Skeletal muscle cell (primary cell): Measurements from ENCODE around the gene ZDHHC11B.
"Not testable (repeated sequence)": the region's sequence is repeated elsewhere in the genome, so short reads cannot be mapped to it uniquely, and the experiment has no call there.

Experiments used
- DNase-seq: peaks from one replicate; pipeline ENCODE4 v3.0.0-alpha.2; 2010; ENCODE audit warnings: low read depth
- H3K4me3 ChIP-seq: 2 replicates; pipeline ENCODE4 v1.5.1; 2011; ENCODE audit warnings: low read depth, mild to moderate bottlenecking, control low read depth, low read length, moderate library complexity

Gene ZDHHC11B, protein sequence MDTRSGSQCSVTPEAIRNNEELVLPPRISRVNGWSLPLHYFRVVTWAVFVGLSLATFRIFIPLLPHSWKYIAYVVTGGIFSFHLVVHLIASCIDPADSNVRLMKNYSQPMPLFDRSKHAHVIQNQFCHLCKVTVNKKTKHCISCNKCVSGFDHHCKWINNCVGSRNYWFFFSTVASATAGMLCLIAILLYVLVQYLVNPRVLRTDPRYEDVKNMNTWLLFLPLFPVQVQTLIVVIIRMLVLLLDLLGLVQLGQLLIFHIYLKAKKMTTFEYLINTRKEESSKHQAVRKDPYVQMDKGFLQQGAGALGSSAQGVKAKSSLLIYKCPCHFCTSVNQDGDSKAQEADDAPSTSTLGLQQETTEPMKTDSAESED

DNA sequence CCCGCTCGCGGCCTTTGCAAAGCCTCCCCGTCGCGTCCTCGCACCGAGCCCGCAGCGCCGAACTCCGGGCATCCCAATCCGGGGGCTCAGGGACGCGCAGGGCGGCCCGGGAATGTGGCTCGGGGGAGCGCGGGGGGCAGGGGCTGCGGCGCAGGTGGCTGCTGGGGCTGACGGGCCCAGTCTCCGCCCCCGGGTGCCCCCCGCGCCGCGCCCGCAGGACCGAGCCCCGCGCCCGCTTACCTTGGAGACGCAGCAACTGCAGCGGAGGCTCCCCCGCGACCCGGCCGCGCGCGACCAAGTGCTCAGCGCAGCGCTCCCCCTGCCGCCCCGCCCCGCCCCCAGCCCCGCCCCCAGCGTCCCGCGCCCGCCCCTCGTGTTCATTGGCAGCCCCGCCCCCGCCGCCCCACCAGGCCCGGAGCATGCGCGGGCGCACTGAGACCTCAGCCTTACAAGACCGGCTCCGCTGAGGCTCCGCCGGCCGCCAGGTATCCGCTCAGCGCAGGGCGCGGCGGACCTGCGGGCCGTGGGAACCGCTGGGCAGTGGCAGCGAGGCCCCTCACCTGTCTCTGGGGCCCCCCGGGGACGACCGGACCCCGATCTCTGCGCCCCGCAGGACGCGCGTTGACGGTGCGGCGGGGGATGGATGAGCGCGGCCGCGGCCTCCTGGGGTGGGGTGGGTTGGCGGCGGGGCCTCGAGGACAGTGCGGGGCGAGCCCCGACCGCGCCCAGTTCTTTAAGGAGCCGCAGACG is at the start of gene ZDHHC11B:
TSS of gene ZDHHC11B (minus strand) at position 302 of the 750 bp plus-strand sequence. CDS start 17,810 bp downstream, outside the sequence.
- H3K4me3 ChIP-seq, result peak within 1 kb of the TSS; percentile 46
- DNase-seq, result peak; percentile 9

DNA sequence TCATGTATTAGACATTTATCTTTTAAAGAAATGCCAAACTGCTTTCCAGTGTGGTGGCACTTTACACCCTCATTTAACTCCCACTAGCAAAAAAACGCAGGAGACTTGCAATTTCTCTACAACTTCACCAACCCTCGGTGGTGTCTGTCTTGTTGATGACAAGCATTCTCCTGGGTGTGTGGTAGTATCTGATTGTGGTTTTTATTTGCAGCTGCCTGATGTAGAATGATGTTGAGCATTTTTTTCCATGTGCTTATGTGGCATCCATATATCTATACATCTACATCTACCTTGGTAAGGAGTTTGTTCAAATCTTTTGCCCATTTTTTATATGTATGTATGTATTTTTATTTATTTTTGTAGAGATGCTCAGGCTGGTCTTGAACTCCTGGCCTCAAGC is 49.5 kb upstream of the ZDHHC11B start:
- DNase-seq, H3K4me3 ChIP-seq: not testable (repeated sequence)

DNA sequence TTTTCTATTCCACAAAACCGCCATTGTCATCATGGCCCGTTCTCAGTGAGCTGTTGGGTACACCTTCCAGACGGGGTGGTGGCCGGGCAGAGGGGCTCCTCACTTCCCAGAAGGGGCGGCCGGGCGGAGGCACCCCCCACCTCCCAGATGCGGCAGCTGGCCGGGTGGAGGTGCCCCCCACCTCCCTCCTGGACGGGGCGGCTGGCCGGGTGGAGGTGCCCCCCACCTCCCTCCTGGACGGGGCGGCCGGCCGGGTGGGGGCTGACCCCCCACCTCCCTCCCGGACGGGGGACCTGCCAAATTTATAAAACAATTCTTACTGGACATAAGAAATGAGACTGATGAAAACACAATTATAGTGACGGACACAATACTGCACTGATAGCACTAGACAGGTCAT is 43.7 kb upstream of the ZDHHC11B start:
- DNase-seq, H3K4me3 ChIP-seq: not testable (repeated sequence)

DNA sequence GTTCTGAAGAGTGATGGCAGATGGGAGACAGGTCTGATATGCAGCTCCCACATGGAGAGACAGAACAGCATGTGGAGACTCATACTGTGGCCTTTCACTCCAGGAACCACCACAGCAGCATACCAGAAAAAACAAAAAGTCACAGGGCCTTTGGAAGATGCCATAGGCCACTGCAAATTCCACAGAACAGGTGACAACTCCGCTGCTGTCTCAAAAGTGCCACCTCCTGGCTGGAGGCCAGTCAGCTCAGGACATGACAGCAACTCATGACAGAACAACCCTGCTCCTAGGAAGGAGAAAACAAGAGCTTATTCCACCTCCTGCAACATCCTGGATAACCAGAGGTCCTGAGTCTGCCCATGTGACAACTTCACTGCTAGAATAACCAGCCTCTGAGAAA is 41.0 kb upstream of the ZDHHC11B start:
- not testable (repeated sequence) for H3K4me3 ChIP-seq, DNase-seq

DNA sequence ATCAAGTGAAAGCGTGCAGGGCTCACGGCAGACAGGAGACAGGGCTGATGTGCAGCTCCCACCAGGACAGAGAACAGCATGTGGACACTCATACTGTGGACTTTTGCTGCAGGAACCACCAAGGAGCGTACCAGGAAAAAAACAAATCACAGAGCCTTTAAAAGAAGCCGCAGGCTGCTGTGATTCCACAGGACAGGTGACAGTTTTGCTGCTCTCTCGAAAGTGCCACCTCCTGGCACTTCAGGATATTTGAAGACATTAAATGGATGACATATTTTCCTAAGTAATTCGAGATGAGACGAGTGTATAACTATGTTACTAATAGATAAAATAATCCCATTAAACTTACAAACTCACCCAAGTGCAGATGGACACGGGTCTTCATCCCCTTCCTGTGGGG is 37.0 kb upstream of the ZDHHC11B start:
- H3K4me3 ChIP-seq, result no peak overlapping the region
- no peak for DNase-seq

DNA sequence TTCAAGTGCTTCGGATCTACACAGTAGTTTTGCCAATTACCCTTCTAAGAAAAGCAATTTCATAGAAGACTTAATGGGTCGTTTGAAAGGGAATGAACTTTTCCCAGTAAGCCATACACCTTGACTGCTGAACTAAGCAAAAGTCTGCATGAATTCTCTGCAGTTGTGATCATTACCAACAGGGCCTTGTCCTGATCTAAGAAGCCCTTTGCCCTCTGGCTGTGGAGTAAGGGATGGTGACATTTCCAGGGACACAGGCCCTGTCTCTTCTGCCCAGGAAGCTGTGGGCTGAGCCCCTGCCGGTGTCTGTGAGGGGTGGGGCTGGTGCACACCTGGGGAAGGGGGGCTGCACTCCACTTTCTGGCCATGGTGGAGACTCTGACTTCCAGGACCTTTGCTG is 35.7 kb upstream of the ZDHHC11B start:
- no peak for DNase-seq
- H3K4me3 ChIP-seq, result no peak overlapping the region

DNA sequence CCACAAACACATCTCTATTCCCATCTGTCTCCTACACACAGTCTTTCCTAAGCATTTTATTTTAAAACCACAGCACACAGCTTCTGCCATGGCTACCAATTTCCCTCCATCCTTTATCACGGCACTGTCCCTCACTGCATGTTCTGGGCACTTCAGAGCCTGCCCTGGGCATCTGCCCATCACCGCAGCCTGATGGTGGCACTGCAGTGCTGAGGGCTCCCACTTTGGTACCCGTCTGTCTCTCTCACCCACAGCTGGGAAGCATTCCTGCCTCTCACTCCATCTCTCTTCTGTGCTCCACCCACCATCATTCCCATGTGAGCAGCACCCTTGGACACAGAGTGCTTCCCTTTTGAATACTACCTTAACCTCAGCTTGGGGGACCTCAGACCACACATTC is 34.5 kb upstream of the ZDHHC11B start:
- DNase-seq, result no peak
- no peak overlapping the region for H3K4me3 ChIP-seq

DNA sequence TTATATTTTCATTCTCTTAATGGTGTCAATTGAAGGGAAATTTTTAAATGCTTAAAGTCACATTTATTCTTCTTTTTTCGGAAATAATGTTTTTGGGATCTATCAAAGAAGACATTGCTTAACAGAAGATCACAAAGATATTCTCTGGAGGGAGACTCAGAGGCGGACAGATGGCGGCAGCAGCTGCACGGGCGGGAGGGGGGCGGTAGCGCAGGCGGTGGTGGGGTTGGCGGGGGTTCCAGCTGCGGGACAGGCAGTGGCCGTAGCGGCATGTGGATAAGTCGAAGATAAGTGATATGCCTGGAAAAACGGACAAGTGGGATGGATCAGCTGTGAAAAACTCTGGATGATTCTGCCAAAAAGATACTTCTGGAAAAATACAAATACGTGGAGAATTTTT is 31.6 kb upstream of the ZDHHC11B start:
- no peak for DNase-seq

DNA sequence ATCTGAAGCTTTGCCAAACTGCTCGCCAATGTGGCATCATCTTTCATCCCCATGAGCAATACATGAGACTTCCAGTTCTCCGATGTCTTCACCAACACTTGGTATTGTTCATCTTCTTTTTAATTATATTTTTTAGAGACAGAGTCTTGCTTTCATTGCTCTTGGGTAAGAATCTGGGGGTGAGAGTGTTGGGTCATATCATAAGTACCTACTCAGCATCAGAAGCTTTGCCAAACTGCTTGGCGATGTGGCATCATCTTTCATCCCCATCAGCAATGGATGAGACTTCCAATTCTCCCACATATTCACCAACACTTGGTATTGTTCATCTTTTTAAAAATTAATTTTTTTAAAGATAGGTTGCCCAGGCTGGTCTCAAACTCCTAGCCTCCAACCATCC is 30.9 kb upstream of the ZDHHC11B start:
- DNase-seq, result no peak
- H3K4me3 ChIP-seq, result no peak overlapping the region

More for the DNA sequence above, 31.6 kb upstream of the ZDHHC11B start:
- no peak overlapping the region for H3K4me3 ChIP-seq

DNA sequence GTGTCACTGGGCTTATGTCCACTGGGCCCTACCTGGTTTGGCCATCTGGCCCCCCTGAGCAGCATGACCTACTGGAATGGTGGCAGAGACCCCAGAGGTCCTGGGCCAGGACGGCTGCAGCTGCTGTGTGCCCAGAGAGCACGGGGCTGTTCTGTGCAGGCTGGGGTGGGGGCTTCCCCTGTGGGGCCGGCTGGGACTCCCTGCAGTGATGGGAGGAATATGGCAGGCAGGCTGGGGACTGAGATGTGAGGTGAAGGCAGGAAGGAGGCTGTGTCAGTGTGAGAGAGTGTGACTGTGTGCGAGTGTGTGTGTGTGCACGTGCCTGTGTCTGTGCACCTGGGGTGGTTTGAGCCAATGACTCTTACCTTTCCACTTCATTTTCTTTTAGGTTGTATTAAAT is 29.0 kb upstream of the ZDHHC11B start:
- H3K4me3 ChIP-seq, DNase-seq: not testable (repeated sequence)

DNA sequence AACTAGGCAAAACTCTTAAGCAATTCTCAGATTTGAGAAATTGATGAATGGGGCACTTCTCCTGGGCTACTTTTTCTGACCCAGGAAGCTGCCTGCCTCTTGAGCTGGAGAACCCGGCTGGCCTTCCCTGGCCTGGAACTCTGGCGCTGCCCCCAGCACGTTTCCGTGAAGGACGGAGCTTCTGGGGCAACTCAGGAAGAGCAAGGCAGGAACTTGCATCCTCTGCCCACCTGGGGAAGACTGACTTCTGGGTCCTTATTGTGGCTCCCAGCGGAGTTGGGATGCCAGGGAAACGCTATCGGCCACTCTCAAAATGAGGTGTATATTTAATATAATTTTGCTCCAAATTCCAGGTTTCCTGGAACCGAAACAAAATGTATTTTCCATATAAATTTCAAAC is 26.9 kb upstream of the ZDHHC11B start:
- not testable (repeated sequence) for DNase-seq, H3K4me3 ChIP-seq

DNA sequence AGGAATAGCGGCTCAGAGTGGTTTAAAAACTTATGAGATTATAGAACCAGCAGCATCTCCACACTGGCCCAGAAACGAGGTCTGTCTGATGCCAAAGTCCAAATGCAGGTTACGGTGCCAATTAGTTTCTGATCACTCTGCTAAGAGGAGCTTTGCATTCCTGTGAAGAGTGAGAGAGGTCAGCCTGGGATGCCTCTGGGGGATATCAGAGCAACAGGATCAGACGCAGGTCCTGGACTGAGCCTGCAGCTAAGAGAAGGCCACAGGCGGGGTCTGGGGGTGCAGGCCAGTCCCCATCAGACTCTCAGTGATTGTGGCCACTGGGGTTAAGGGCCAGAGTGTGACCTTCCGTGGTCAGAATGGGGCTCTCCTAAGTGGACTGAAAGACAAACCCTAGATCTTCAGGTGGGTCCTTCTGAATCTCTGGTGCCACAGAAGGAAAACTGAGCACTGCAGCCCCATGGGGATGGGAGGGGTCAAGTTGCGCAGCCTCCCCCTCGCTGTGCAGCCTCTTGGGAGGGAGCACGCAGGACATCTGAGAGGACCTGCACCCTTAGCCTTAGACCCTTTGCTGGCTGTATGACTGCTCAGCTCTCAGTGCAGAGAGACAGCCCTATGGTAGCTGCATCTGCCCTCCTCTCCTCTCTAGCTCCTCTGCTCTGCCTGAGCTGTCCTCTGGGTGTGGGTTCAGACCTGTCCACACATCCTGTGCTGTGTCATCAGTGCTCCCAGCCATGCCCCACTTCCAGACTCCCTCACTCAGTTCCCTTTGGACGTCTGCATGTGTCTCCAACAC is 23.4 kb upstream of the ZDHHC11B start:
- DNase-seq, H3K4me3 ChIP-seq: not testable (repeated sequence)

DNA sequence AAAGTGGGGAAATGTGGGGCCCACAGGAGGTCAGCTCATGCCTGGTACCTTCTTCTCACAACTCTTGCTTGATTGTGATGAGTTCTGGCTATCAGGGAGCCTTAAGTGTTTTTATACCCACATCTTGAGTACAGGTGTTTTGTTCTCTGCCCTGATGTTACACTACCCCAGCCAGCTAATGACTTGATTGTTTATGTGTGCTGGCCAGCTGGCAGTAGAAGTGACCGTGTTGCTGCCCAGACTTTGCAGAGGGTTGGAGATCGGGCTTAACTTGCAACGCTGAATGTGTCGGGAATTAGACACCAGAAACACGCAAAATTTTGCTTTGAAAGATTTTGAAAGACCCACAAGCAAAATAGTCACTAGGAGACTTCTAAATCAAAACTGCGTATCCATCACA is 16.9 kb upstream of the ZDHHC11B start:
- no peak overlapping the region for H3K4me3 ChIP-seq
- DNase-seq, result no peak

DNA sequence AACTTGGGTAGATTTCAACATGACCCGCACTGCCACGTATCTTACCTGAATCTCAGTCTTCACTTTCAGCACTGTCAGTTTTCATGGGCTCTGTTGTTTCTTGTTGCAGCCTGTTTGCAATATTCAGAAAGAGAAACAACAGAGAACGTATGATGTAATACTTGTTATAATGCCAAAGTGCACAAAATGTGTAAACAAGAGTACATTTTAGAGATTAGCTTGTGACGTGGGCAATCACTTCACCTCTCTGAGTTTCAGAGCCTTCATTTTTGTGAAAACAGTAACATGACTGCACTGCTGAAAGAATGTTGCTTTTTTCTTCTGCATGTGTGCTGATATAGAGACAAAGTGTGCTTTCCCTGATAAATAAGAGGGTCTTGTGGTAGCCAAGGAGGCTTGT is 16.5 kb upstream of the ZDHHC11B start:
- not testable (repeated sequence) for H3K4me3 ChIP-seq, DNase-seq

DNA sequence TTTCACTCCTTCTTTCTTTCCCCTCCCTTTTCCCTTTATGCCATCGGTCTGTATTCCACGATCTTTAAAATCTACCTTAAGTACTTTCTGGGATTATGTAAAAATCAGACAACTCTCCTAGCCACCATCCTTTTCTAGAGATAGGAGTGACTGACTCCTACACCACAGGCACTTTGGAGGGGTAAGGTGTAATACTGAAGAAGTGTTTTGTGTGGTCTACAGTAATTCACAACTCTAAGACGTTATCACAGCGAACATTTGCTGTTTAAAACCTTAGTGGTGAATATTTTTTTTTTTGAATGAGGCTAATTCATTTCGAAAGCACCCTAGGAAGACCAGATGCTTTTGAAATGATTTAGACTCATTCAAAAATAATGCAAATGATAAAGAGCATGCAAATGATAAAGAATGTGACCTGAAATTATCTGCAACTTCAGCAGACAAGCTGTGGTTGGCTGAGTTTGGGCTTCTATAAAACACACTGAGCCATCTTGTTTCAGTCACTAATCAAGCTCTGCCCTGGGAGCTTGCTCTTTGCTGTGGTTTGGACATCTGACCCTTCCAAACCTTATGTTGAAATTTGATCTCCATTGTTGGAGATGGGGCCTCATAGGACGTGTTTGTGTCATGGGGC is 14.1 kb upstream of the ZDHHC11B start:
- not testable (repeated sequence) for DNase-seq

DNA sequence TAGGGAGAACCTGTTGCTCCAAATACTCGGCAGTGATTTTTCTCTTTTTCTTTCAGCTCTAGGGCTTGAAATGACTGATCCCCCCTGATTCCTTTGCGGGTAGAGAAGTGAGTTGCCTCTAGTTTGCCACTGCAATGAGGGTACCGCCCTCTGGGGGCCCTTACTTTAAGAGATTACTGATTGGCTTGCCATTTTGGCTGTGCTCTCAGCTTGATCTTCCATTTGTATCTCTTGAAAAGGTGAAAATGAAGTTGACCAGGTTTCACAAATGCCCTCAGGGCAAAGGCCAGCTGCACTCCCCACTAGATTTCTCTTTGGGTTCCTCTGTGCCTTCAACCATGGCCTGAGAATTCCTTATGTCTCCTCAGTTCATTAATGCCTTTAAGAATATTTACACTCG is 13.5 kb upstream of the ZDHHC11B start:
- H3K4me3 ChIP-seq, DNase-seq: not testable (repeated sequence)

More for the DNA sequence above, 14.1 kb upstream of the ZDHHC11B start:
- H3K4me3 ChIP-seq, result not testable (repeated sequence)

DNA sequence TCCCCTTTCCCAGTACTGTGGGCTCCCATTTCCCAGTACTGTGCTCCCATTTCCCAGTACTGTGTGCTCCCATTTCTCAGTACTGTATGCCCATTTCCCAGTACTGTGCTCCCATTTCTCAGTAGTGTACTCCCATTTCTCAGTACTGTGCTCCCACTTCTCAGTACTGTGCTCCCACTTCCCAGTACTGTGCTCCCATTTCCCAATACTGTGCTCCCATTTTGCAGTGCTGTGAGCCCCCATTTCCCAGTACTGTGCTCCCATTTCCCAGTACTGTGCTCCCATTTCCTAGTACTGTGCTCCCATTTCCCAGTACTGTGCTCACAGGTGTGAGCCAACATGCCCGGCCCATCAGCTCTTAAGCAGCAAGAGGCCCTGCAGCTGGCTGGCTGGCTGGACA is 11.3 kb upstream of the ZDHHC11B start:
- not testable (repeated sequence) for DNase-seq

DNA sequence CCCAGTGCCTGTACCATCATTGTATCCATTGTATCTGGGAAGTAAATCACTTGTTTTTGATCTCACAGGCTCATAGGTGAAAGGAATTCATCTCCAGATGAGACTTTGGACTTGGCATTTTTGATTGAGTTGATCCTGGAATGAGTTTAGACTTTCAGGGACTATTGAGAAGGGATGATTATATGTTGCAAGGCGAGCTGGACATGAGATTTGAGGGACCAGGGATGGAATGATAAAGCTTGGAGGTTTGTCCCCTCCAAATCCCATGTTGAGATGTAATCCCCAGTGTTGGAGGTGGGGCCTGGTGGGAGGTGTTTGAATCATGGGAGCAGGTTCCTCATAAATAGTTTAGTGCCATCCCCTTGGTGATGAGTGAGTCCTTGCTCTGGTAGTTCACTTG is 10.4 kb upstream of the ZDHHC11B start:
- not testable (repeated sequence) for H3K4me3 ChIP-seq, DNase-seq

More for the DNA sequence above, 11.3 kb upstream of the ZDHHC11B start:
- not testable (repeated sequence) for H3K4me3 ChIP-seq

DNA sequence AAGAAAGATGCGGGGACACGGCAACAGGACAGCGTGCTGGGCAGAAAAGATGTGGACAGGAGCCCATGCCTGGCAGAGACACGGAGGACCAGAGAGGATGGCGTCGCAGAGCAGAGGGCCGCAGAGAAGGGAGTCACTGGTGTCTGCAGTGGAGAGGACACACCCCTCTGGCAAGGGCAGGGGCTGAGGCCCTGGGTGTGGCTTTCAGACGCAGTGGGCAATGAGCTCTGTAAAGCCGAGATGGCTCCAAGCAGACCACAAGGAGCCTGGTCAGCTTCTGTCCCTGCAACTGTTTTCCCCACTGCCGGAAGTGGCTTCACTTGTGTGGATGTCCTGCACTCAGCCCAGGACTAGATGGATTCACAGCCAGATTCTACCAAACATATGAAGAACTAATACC is 4.2 kb upstream of the ZDHHC11B start:
- H3K4me3 ChIP-seq, DNase-seq: not testable (repeated sequence)
